Mesendoderm (in vitro differentiated cells): Measurements from ENCODE around the gene SLC25A2.

Source experiments
- DNase-seq: peaks from one replicate; pipeline ENCODE4 v3.0.0; 2013
- H2AK5ac ChIP-seq: 2 replicates; pipeline ENCODE4 v1.6.1; 2013; ENCODE audit warnings: low read length, inconsistent platforms
- H2BK120ac ChIP-seq: 2 replicates; pipeline ENCODE4 v1.6.1; 2013; ENCODE audit warnings: low read depth, mild to moderate bottlenecking, low read length, moderate library complexity, mixed read lengths
- H2BK15ac ChIP-seq: replicated peaks from 2 replicates; pipeline ENCODE4 v1.6.1; 2013; ENCODE audit warnings: low read depth, mild to moderate bottlenecking, moderate library complexity
- H2BK5ac ChIP-seq: 2 replicates; pipeline ENCODE4 v1.6.1; 2013; ENCODE audit warnings: low read length, inconsistent platforms
- H3K18ac ChIP-seq: 2 replicates; pipeline ENCODE4 v1.6.1; 2013; ENCODE audit warnings: mild to moderate bottlenecking, low read length, mixed read lengths
- H3K23ac ChIP-seq: one replicate; pipeline ENCODE4 v1.6.1; 2013; ENCODE audit warnings: low read length
- H3K27ac ChIP-seq: 2 replicates; pipeline ENCODE4 v1.5.1; 2013; ENCODE audit warnings: low read depth, mild to moderate bottlenecking, inconsistent platforms, low read length, moderate library complexity
- H3K27me3 ChIP-seq: 2 replicates; pipeline ENCODE4 v1.6.1; 2013; ENCODE audit warnings: low read length, control low read depth, mild to moderate bottlenecking, inconsistent platforms; ENCODE audit not compliant: insufficient read depth, poor library complexity
- H3K36me3 ChIP-seq: 2 replicates; pipeline ENCODE4 v1.6.1; 2013; ENCODE audit warnings: low read length, inconsistent platforms; ENCODE audit not compliant: control insufficient read depth, insufficient read depth
- H3K4ac ChIP-seq: one replicate; pipeline ENCODE4 v1.6.1; 2013; ENCODE audit warnings: low read depth, mild to moderate bottlenecking, low read length, moderate library complexity
- H3K4me1 ChIP-seq: 2 replicates; pipeline ENCODE4 v1.6.1; 2013; ENCODE audit warnings: low read depth, low read length, inconsistent platforms; ENCODE audit not compliant: control insufficient read depth
- H3K4me2 ChIP-seq: 2 replicates; pipeline ENCODE4 v1.6.1; 2013; ENCODE audit warnings: low read length
- H3K4me3 ChIP-seq: 2 replicates; pipeline ENCODE4 v1.5.1; 2013; ENCODE audit warnings: mild to moderate bottlenecking, low read length
- H3K56ac ChIP-seq: one replicate; pipeline ENCODE4 v1.6.1; 2013; ENCODE audit warnings: low read length
- H3K79me1 ChIP-seq: 2 replicates; pipeline ENCODE4 v1.6.1; 2013; ENCODE audit warnings: low read length, inconsistent platforms
- H3K79me2 ChIP-seq: 2 replicates; pipeline ENCODE4 v1.6.1; 2013; ENCODE audit warnings: mild to moderate bottlenecking, low read length; ENCODE audit not compliant: control insufficient read depth, insufficient read depth
- H3K9ac ChIP-seq: 2 replicates; pipeline ENCODE4 v1.6.1; 2013; ENCODE audit warnings: low read length, inconsistent platforms
- H4K5ac ChIP-seq: one replicate; pipeline ENCODE4 v1.6.1; 2013; ENCODE audit warnings: low read length
- H4K8ac ChIP-seq: one replicate; pipeline ENCODE4 v1.6.1; 2013; ENCODE audit warnings: low read depth, mild to moderate bottlenecking, control low read depth, low read length, moderate library complexity

Gene SLC25A2

GRCh38 chr5:141258948-141259347 is 44.9 kb downstream of the SLC25A2 start:
- H3K23ac ChIP-seq, result no peak overlapping the region
- H3K4ac ChIP-seq, result no peak overlapping the region
- no peak overlapping the region for H2BK120ac ChIP-seq
- H2BK15ac ChIP-seq, result no peak overlapping the region
- DNase-seq, result no peak
- H3K56ac ChIP-seq, result no peak overlapping the region
- no peaks in the 10 kb centered on the region for H3K27me3 ChIP-seq
- H4K8ac ChIP-seq, result no peak overlapping the region
- no peak overlapping the region for H3K18ac ChIP-seq
- H4K5ac ChIP-seq, result no peak overlapping the region
- no peak overlapping the region for H3K9ac ChIP-seq
- no peak overlapping the region for H3K27ac ChIP-seq
- H3K79me1 ChIP-seq, result no peaks in the 10 kb centered on the region
- H2BK5ac ChIP-seq, result no peak overlapping the region
- H3K4me1 ChIP-seq, result no peaks in the 10 kb centered on the region
- H3K4me3 ChIP-seq, result no peak overlapping the region
- H2AK5ac ChIP-seq, result no peak overlapping the region
- no peaks in the 10 kb centered on the region for H3K36me3 ChIP-seq
- no peaks in the 10 kb centered on the region for H3K79me2 ChIP-seq
- no peak overlapping the region for H3K4me2 ChIP-seq

GRCh38 chr5:141258464-141258863 is 45.4 kb downstream of the SLC25A2 start:
- H2BK15ac ChIP-seq, result no peak overlapping the region
- H3K79me2 ChIP-seq, result no peaks in the 10 kb centered on the region
- H3K9ac ChIP-seq, result no peak overlapping the region
- H3K27me3 ChIP-seq, result no peaks in the 10 kb centered on the region
- H3K4me3 ChIP-seq, result no peak overlapping the region
- H3K18ac ChIP-seq, result no peak overlapping the region
- no peak overlapping the region for H2BK5ac ChIP-seq
- H3K4ac ChIP-seq, result no peak overlapping the region
- no peak overlapping the region for H4K5ac ChIP-seq
- H3K36me3 ChIP-seq, result no peaks in the 10 kb centered on the region
- H3K56ac ChIP-seq, result no peak overlapping the region
- no peaks in the 10 kb centered on the region for H3K79me1 ChIP-seq
- H3K4me1 ChIP-seq, result no peaks in the 10 kb centered on the region
- no peak overlapping the region for H3K23ac ChIP-seq
- H2AK5ac ChIP-seq, result no peak overlapping the region
- no peak overlapping the region for H4K8ac ChIP-seq
- no peak overlapping the region for H3K27ac ChIP-seq
- DNase-seq, result no peak
- no peak overlapping the region for H2BK120ac ChIP-seq
- H3K4me2 ChIP-seq, result no peak overlapping the region
